Mammary epithelial cell (primary cell): ENCODE measurements around the gene TRPC3.

Source experiments
- CTCF ChIP-seq, 2 donors: IDR thresholded peaks in 1 of 2; conservative IDR thresholded peaks in 1 of 2; 2 replicates each; pipeline ENCODE4 v1.5.1; 2011 to 2012; ENCODE audit warnings: inconsistent platforms in 2 of 2, low read length in 2 of 2, mild to moderate bottlenecking in 2 of 2, control low read depth in 1 of 2, low read depth in 1 of 2; ENCODE audit not compliant: insufficient read depth in 1 of 2; ENCODE audit errors: extremely low read depth in 1 of 2
- EZH2 ChIP-seq: IDR thresholded peaks from 2 replicates; pipeline ENCODE4 v1.6.1; 2012; ENCODE audit warnings: low read length, inconsistent platforms, borderline replicate concordance

GRCh38 chr4:121953860-121954259 lies 2.0 kb upstream of the TRPC3 start:
- TF ChIP-seq CTCF (conservative IDR thresholded peaks at IDR 0.05 in 1 of 2, IDR thresholded peaks at IDR 0.05 in 1 of 2; ENCODE audit: extremely low read depth in 1 of 2, insufficient read depth in 1 of 2, low read depth in 1 of 2, low read length in 2 of 2): no peak
- TF ChIP-seq EZH2: no peak
